Mesendoderm (in vitro differentiated cells): Measurements from ENCODE around the gene MAST2. TPM values are rescaled to one million over a fixed set of nuclear protein-coding genes. Genes with fewer than 3 reads are reported as not detected.

Experiments used
- DNase-seq: peaks from one replicate; pipeline ENCODE4 v3.0.0; 2013
- H2AK5ac ChIP-seq: 2 replicates; pipeline ENCODE4 v1.6.1; 2013; ENCODE audit warnings: low read length, inconsistent platforms
- H2BK120ac ChIP-seq: 2 replicates; pipeline ENCODE4 v1.6.1; 2013; ENCODE audit warnings: low read depth, mild to moderate bottlenecking, low read length, moderate library complexity, mixed read lengths
- H2BK15ac ChIP-seq: replicated peaks from 2 replicates; pipeline ENCODE4 v1.6.1; 2013; ENCODE audit warnings: low read depth, mild to moderate bottlenecking, moderate library complexity
- H2BK5ac ChIP-seq: 2 replicates; pipeline ENCODE4 v1.6.1; 2013; ENCODE audit warnings: low read length, inconsistent platforms
- H3K18ac ChIP-seq: 2 replicates; pipeline ENCODE4 v1.6.1; 2013; ENCODE audit warnings: mild to moderate bottlenecking, low read length, mixed read lengths
- H3K23ac ChIP-seq: one replicate; pipeline ENCODE4 v1.6.1; 2013; ENCODE audit warnings: low read length
- H3K27ac ChIP-seq: 2 replicates; pipeline ENCODE4 v1.5.1; 2013; ENCODE audit warnings: low read depth, mild to moderate bottlenecking, inconsistent platforms, low read length, moderate library complexity
- H3K27me3 ChIP-seq: 2 replicates; pipeline ENCODE4 v1.6.1; 2013; ENCODE audit warnings: low read length, control low read depth, mild to moderate bottlenecking, inconsistent platforms; ENCODE audit not compliant: insufficient read depth, poor library complexity
- H3K36me3 ChIP-seq: 2 replicates; pipeline ENCODE4 v1.6.1; 2013; ENCODE audit warnings: low read length, inconsistent platforms; ENCODE audit not compliant: control insufficient read depth, insufficient read depth
- H3K4ac ChIP-seq: one replicate; pipeline ENCODE4 v1.6.1; 2013; ENCODE audit warnings: low read depth, mild to moderate bottlenecking, low read length, moderate library complexity
- H3K4me1 ChIP-seq: 2 replicates; pipeline ENCODE4 v1.6.1; 2013; ENCODE audit warnings: low read depth, low read length, inconsistent platforms; ENCODE audit not compliant: control insufficient read depth
- H3K4me2 ChIP-seq: 2 replicates; pipeline ENCODE4 v1.6.1; 2013; ENCODE audit warnings: low read length
- H3K4me3 ChIP-seq: 2 replicates; pipeline ENCODE4 v1.5.1; 2013; ENCODE audit warnings: mild to moderate bottlenecking, low read length
- H3K56ac ChIP-seq: one replicate; pipeline ENCODE4 v1.6.1; 2013; ENCODE audit warnings: low read length
- H3K79me1 ChIP-seq: 2 replicates; pipeline ENCODE4 v1.6.1; 2013; ENCODE audit warnings: low read length, inconsistent platforms
- H3K79me2 ChIP-seq: 2 replicates; pipeline ENCODE4 v1.6.1; 2013; ENCODE audit warnings: mild to moderate bottlenecking, low read length; ENCODE audit not compliant: control insufficient read depth, insufficient read depth
- H3K9ac ChIP-seq: 2 replicates; pipeline ENCODE4 v1.6.1; 2013; ENCODE audit warnings: low read length, inconsistent platforms
- H4K5ac ChIP-seq: one replicate; pipeline ENCODE4 v1.6.1; 2013; ENCODE audit warnings: low read length
- H4K8ac ChIP-seq: one replicate; pipeline ENCODE4 v1.6.1; 2013; ENCODE audit warnings: low read depth, mild to moderate bottlenecking, control low read depth, low read length, moderate library complexity
- WGBS: extraction: QIAGEN DNeasy Blood & Tissue Kit; methylation state at CpG from one replicate; pipeline ENCODE4 v1.1.7; 2013; ENCODE audit warnings: low lambda C conversion rate, missing lambda C conversion rate; ENCODE audit not compliant: insufficient coverage; ENCODE audit errors: extremely low coverage; 5-methylcytosine and 5-hydroxymethylcytosine counted together
- polyA plus RNA-seq, 2 experiments: library from polyadenylated mRNA; stranded (reverse); fragments of 200-250 nt; gene quantifications; one replicate each; pipeline ENCODE4 v1.2.3, GENCODE V29; 2013

MAST2 gene
- polyA plus RNA-seq (2013, experiment 1 of 2), result 12.3 TPM
- 12.5 TPM for polyA plus RNA-seq (2013, experiment 2 of 2)

DNA sequence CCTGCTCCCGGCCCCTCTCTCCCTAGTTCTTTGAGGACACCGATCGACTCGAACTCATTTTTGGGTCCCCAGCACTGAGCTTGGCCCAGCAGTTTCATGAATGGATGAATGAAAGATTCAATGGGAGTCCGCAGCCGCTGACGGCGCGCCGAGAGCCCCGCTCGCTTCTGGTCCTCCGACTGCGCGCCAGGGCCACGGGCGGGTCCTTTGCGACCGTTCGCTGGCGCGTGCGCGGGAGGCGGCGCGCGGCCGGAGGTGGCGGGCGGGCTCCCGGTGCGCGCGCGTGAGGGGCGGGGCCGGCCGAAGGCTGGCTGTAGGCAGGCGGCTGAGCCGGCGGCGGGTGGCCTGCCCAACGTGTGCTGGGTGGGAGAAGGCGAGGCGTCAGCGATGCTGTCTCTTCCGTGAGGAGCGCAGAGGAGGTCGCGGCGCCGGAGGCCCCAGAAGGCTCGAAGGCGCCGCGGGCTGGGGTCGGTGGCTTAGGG, at the start of gene MAST2:
Gene MAST2, plus strand, starts transcription at position 314 of the 482 bp plus-strand sequence. CDS start 284 bp downstream, outside the sequence.
- Histone ChIP-seq H3K4me3 (peak within 1 kb of the TSS; percentile 94), H3K27ac (peak within 1 kb of the TSS; percentile 72)

GRCh38 chr1:45755697-45756096, 47.7 kb upstream of the MAST2 start:
- no peak overlapping the region for H2BK5ac ChIP-seq
- no peak overlapping the region for H3K27ac ChIP-seq
- no peak overlapping the region for H3K4ac ChIP-seq
- no peaks in the 10 kb centered on the region for H3K79me1 ChIP-seq
- H2AK5ac ChIP-seq, result no peak overlapping the region
- no peak overlapping the region for H3K9ac ChIP-seq
- no peaks in the 10 kb centered on the region for H3K79me2 ChIP-seq
- no peak overlapping the region for H3K4me2 ChIP-seq
- DNase-seq, result no peak
- H3K56ac ChIP-seq, result no peak overlapping the region
- no peak overlapping the region for H3K23ac ChIP-seq
- no peak overlapping the region for H4K5ac ChIP-seq
- H2BK120ac ChIP-seq, result no peak overlapping the region
- no peaks in the 10 kb centered on the region for H3K4me1 ChIP-seq
- H3K27me3 ChIP-seq, result no peaks in the 10 kb centered on the region
- no peak overlapping the region for H2BK15ac ChIP-seq
- no peaks in the 10 kb centered on the region for H3K36me3 ChIP-seq
- no peak overlapping the region for H4K8ac ChIP-seq
- no peak overlapping the region for H3K18ac ChIP-seq
- WGBS, result no CpG with 5 or more reads among the region's 5 CpGs
- no peak overlapping the region for H3K4me3 ChIP-seq

More for the DNA sequence above, at the start of gene MAST2:
- peaks cover 19% of the 10 kb centered on the region for H3K79me2 ChIP-seq
- H3K79me1 ChIP-seq, result peaks cover 5% of the 10 kb centered on the region
- no peak within 1 kb of the TSS for H2BK15ac ChIP-seq
- H2BK5ac ChIP-seq, result peak within 1 kb of the TSS; percentile 42
- peak; percentile 91 for DNase-seq
- H3K36me3 ChIP-seq, result no peaks in the 10 kb centered on the region
- no peak within 1 kb of the TSS for H3K18ac ChIP-seq
- no peak within 1 kb of the TSS for H3K23ac ChIP-seq
- peak within 1 kb of the TSS; percentile 93 for H3K4me2 ChIP-seq
- WGBS, result no CpG with 5 or more reads among the region's 58 CpGs
- no peak within 1 kb of the TSS for H4K8ac ChIP-seq
- H3K4ac ChIP-seq, result no peak within 1 kb of the TSS
- no peaks in the 10 kb centered on the region for H3K27me3 ChIP-seq
- H4K5ac ChIP-seq, result peak within 1 kb of the TSS; percentile 71
- peak within 1 kb of the TSS; percentile 92 for H3K56ac ChIP-seq
- H2AK5ac ChIP-seq, result no peak within 1 kb of the TSS
- peaks cover 7% of the 10 kb centered on the region for H3K4me1 ChIP-seq
- peak within 1 kb of the TSS; percentile 91 for H3K9ac ChIP-seq
- H2BK120ac ChIP-seq, result no peak within 1 kb of the TSS

DNA sequence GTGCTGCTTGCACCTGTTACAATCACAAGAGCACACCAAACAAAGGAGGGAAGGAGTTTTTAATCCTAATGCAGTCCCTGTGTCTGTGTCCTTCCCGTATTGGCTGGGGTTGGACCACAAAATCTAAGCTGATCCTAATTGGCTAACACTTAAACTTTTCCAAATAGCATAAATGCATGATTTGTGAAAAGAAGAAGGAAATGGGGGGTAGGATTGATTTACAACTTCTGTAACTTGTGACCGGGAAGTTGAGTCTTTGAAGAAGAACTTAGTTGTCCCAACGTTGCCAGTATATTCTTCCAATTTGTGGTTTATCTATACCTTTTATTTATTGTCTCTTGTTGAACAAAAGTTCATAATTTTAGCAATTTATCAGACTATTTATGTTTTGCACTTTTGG, 41.1 kb upstream of the MAST2 start:
- Histone ChIP-seq H3K79me1 (no peaks in the 10 kb centered on the region), H2BK5ac (no peak overlapping the region), H2AK5ac (no peak overlapping the region), H3K27ac (no peak overlapping the region), H3K4me1 (no peaks in the 10 kb centered on the region), H2BK120ac (no peak overlapping the region), H4K5ac (no peak overlapping the region), H3K36me3 (no peaks in the 10 kb centered on the region), H3K79me2 (no peaks in the 10 kb centered on the region), H3K4me3 (no peak overlapping the region), H3K9ac (no peak overlapping the region), H3K4ac (no peak overlapping the region), H3K18ac (no peak overlapping the region), H3K27me3 (no peaks in the 10 kb centered on the region), H3K56ac (no peak overlapping the region), H2BK15ac (no peak overlapping the region), H3K4me2 (no peak overlapping the region), H4K8ac (no peak overlapping the region), H3K23ac (no peak overlapping the region)
- no CpG with 5 or more reads among the region's 3 CpGs for WGBS
- DNase-seq, result no peak

- no peak overlapping the region for H2BK15ac ChIP-seq
- no peak overlapping the region for H3K23ac ChIP-seq
These were observed 37.2 kb upstream of the MAST2 start for GRCh38 chr1:45765999-45766792.

GRCh38 chr1:45767035-45767434, 36.4 kb upstream of the MAST2 start:
- Histone ChIP-seq H2AK5ac (no peak overlapping the region), H3K4ac (no peak overlapping the region), H3K79me2 (no peaks in the 10 kb centered on the region), H3K18ac (no peak overlapping the region), H3K56ac (no peak overlapping the region), H3K4me3 (no peak overlapping the region), H4K5ac (no peak overlapping the region), H3K27ac (no peak overlapping the region), H3K27me3 (no peaks in the 10 kb centered on the region), H3K79me1 (no peaks in the 10 kb centered on the region), H4K8ac (no peak overlapping the region), H3K23ac (no peak overlapping the region), H3K4me1 (no peaks in the 10 kb centered on the region), H2BK5ac (no peak overlapping the region), H3K36me3 (no peaks in the 10 kb centered on the region), H3K9ac (no peak overlapping the region), H2BK120ac (no peak overlapping the region), H3K4me2 (no peak overlapping the region), H2BK15ac (no peak overlapping the region)
- DNase-seq, result no peak
- WGBS, result no CpG with 5 or more reads among the region's 6 CpGs

More at GRCh38 chr1:45765999-45766792, 37.2 kb upstream of the MAST2 start:
- Histone ChIP-seq H4K8ac (no peak overlapping the region), H3K9ac (no peak overlapping the region), H3K4ac (no peak overlapping the region), H3K4me2 (no peak overlapping the region), H3K27me3 (no peaks in the 10 kb centered on the region), H3K4me1 (no peaks in the 10 kb centered on the region), H3K27ac (no peak overlapping the region), H3K18ac (no peak overlapping the region), H3K79me1 (no peaks in the 10 kb centered on the region), H3K4me3 (no peak overlapping the region), H2BK120ac (no peak overlapping the region), H4K5ac (no peak overlapping the region), H2BK5ac (no peak overlapping the region), H3K36me3 (no peaks in the 10 kb centered on the region), H3K79me2 (no peaks in the 10 kb centered on the region), H3K56ac (no peak overlapping the region), H2AK5ac (no peak overlapping the region)
- no CpG with 5 or more reads among the region's 13 CpGs for WGBS
- no peak for DNase-seq
